HuH-7 (cell line): ENCODE measurements around the gene STX8.

Experiments
- DNase-seq: peaks from one replicate; pipeline ENCODE4 v3.0.0; 2011; ENCODE audit warnings: low spot score

STX8 gene

GRCh38 chr17:9225305-9226101 lies 350.1 kb downstream of the STX8 start:
- DNase-seq, result no peak

- no peak for DNase-seq
These were observed 351.1 kb downstream of the STX8 start for GRCh38 chr17:9224485-9224884.

- DNase-seq, result no peak
These were observed 352.1 kb downstream of the STX8 start for GRCh38 chr17:9223531-9223930.

- no peak for DNase-seq
These were observed 353.8 kb downstream of the STX8 start for GRCh38 chr17:9221922-9222180.

GRCh38 chr17:9221147-9221921 lies 354.3 kb downstream of the STX8 start:
- DNase-seq, result no peak

GRCh38 chr17:9220398-9221146 lies 355.0 kb downstream of the STX8 start:
- DNase-seq, result no peak

- no peak for DNase-seq
These were observed 355.8 kb downstream of the STX8 start for GRCh38 chr17:9219631-9220397.

- no peak for DNase-seq
These were observed 356.7 kb downstream of the STX8 start for GRCh38 chr17:9218911-9219310.

GRCh38 chr17:9218064-9218635 lies 357.5 kb downstream of the STX8 start:
- DNase-seq, result no peak

- peak; percentile 32 for DNase-seq
These were observed 358.2 kb downstream of the STX8 start for GRCh38 chr17:9217151-9218056.

GRCh38 chr17:9215465-9215864 lies 360.2 kb downstream of the STX8 start:
- DNase-seq, result no peak

GRCh38 chr17:9213303-9213640 lies 362.3 kb downstream of the STX8 start:
- DNase-seq, result no peak

- no peak for DNase-seq
These were observed 363.0 kb downstream of the STX8 start for GRCh38 chr17:9212376-9213302.

- DNase-seq, result no peak
These were observed 364.4 kb downstream of the STX8 start for GRCh38 chr17:9211133-9211765.

GRCh38 chr17:9209781-9210370 lies 365.7 kb downstream of the STX8 start:
- no peak for DNase-seq

- DNase-seq, result no peak
These were observed 366.3 kb downstream of the STX8 start for GRCh38 chr17:9209347-9209746.

- DNase-seq, result no peak
These were observed 367.1 kb downstream of the STX8 start for GRCh38 chr17:9208381-9209105.

GRCh38 chr17:9206741-9207332 lies 368.8 kb downstream of the STX8 start:
- DNase-seq, result peak; percentile 52
